OCI-LY3 (cell line): ENCODE measurements around the gene LRRC46.

Source experiments
- CTCF ChIP-seq: fragments of 200-600, 300-600 bp; sonication (generic); IDR thresholded peaks from 2 replicates; pipeline ENCODE4 v1.5.1; 2014; ENCODE audit warnings: antibody characterized with exemption, low read length, low read depth
- EZH2phosphoT487 ChIP-seq: fragments of 200-600 bp; shearing (Covaris generic); IDR thresholded peaks from 2 replicates; pipeline ENCODE4 v1.6.1; 2018; ENCODE audit warnings: antibody characterized with exemption, mixed run types, low read depth

- TF ChIP-seq EZH2phosphoT487: no peak
- TF ChIP-seq CTCF: no peak
Observed at GRCh38 chr17:47879028-47879585, 47.6 kb downstream of the LRRC46 start.
